KMS-11 (cell line): Measurements from ENCODE around the gene TNFAIP8L1.
A peak's percentile ranks its signal among the peaks of the same experiment; 100 is the strongest.

Experiments used
- H2AFZ ChIP-seq: fragments of 200-600 bp; sonication (generic); 2 replicates; pipeline ENCODE4 v1.6.1; 2016; ENCODE audit warnings: antibody characterized with exemption, mixed run types, low read depth
- H3K27ac ChIP-seq: fragments of 200-600 bp; sonication (generic); 2 replicates; pipeline ENCODE4 v1.6.1; 2016; ENCODE audit warnings: mild to moderate bottlenecking, mixed run types
- H3K27me3 ChIP-seq: fragments of 200-600 bp; sonication (generic); 2 replicates; pipeline ENCODE4 v1.6.1; 2017; ENCODE audit warnings: mild to moderate bottlenecking, low read depth, mixed run types, moderate library complexity; ENCODE audit not compliant: insufficient read depth
- H3K36me3 ChIP-seq: fragments of 200-600 bp; sonication (generic); 2 replicates; pipeline ENCODE4 v1.6.1; 2017; ENCODE audit warnings: mild to moderate bottlenecking, mixed run types; ENCODE audit not compliant: insufficient read depth
- H3K4me1 ChIP-seq: fragments of 200-600 bp; sonication (generic); 2 replicates; pipeline ENCODE4 v1.6.1; 2016; ENCODE audit warnings: mild to moderate bottlenecking, low read depth, mixed run types; ENCODE audit not compliant: poor library complexity, severe bottlenecking
- H3K4me2 ChIP-seq: fragments of 200-600 bp; sonication (generic); 2 replicates; pipeline ENCODE4 v1.7.0; 2016; ENCODE audit warnings: mild to moderate bottlenecking, mixed run types
- H3K4me3 ChIP-seq: fragments of 200-600 bp; sonication (generic); IDR thresholded peaks from 2 replicates; pipeline ENCODE4 v1.6.1; 2017; ENCODE audit warnings: low read depth, low read length, mixed read lengths; ENCODE audit not compliant: insufficient read depth
- H3K79me2 ChIP-seq: fragments of 200-600 bp; sonication (generic); 2 replicates; pipeline ENCODE4 v1.6.1; 2016; ENCODE audit warnings: low read depth, mixed run types; ENCODE audit not compliant: insufficient read depth
- H3K9ac ChIP-seq: fragments of 200-600 bp; sonication (generic); 2 replicates; pipeline ENCODE4 v1.6.1; 2016; ENCODE audit warnings: mild to moderate bottlenecking, mixed run types
- H4K20me1 ChIP-seq: fragments of 200-600 bp; sonication (generic); 2 replicates; pipeline ENCODE4 v1.6.1; 2016; ENCODE audit warnings: mild to moderate bottlenecking, mixed run types; ENCODE audit not compliant: insufficient read depth
- TF ChIP-seq, protein P1 (sequence below): fragments of 200-600 bp; sonication (generic); conservative IDR thresholded peaks from 2 replicates; pipeline ENCODE4 v1.6.1; 2017; ENCODE audit warnings: low read depth, mild to moderate bottlenecking, antibody characterized with exemption, low read length, moderate library complexity, mixed read lengths

TNFAIP8L1 gene

DNA sequence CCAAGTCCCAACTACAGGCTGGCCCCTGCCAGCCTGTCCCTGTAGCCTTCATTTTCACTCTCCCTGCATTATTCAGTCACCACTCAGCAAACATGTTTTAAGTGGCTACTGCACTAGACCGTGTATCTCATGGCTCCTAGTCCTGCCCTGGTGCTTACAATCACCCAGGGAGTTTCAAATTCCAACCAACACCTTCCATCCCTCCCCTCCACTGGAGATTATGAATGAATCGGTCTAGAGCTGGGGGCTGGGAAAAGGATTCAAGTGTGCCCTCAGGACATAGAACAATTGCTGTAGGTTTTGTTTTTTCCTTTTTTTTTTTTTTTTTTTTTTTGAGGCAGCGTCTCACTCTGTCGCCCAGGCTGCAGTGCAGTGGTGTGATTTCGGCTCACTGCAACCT, 15.0 kb upstream of the TNFAIP8L1 start:
- Histone ChIP-seq H2AFZ (no peak overlapping the region), H3K4me3 (no peak overlapping the region), H3K4me1 (no peaks in the 10 kb centered on the region), H3K27me3 (peaks cover 14% of the 10 kb centered on the region; the same call in 1 of the 2 replicates), H3K36me3 (no peaks in the 10 kb centered on the region), H3K9ac (no peak overlapping the region), H3K27ac (no peak overlapping the region), H3K4me2 (no peak overlapping the region), H4K20me1 (no peaks in the 10 kb centered on the region), H3K79me2 (no peaks in the 10 kb centered on the region)
- TF ChIP-seq, protein P1, sequence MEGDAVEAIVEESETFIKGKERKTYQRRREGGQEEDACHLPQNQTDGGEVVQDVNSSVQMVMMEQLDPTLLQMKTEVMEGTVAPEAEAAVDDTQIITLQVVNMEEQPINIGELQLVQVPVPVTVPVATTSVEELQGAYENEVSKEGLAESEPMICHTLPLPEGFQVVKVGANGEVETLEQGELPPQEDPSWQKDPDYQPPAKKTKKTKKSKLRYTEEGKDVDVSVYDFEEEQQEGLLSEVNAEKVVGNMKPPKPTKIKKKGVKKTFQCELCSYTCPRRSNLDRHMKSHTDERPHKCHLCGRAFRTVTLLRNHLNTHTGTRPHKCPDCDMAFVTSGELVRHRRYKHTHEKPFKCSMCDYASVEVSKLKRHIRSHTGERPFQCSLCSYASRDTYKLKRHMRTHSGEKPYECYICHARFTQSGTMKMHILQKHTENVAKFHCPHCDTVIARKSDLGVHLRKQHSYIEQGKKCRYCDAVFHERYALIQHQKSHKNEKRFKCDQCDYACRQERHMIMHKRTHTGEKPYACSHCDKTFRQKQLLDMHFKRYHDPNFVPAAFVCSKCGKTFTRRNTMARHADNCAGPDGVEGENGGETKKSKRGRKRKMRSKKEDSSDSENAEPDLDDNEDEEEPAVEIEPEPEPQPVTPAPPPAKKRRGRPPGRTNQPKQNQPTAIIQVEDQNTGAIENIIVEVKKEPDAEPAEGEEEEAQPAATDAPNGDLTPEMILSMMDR = no peak

DNA sequence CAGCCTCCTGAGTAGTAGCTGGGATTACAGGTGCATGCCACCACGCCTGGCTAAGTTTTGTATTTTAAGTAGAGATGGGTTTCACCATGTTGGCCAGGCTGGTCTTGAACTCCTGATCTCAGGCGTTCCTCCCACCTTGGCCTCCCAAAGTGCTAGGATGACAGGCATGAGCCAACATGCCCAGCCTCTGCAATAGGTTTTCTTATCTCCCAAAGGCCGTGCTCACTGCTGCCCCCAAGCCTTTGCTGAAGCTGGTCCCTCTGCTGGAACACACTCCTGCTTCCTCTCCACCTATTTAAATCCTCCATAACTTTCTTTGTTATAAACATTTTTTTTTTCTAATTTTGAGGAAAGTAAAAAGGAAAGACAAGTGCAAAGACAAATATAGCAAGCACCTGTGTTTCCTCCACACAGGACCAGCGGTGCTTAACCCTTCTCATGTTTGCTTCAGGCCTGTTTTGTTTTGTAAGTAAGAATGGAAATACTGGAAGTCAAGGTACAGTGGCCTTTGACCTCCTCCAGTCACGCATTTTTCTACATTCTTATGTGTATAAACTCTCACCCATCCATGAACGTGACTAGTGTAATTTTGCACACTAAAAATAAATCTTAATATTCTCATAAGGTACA, 14.5 kb upstream of the TNFAIP8L1 start:
- H3K27ac ChIP-seq = no peak overlapping the region
- no peak overlapping the region for H3K4me3 ChIP-seq
- no peak overlapping the region for H3K4me2 ChIP-seq
- H4K20me1 ChIP-seq = no peaks in the 10 kb centered on the region
- H3K36me3 ChIP-seq = no peaks in the 10 kb centered on the region
- H3K4me1 ChIP-seq = no peaks in the 10 kb centered on the region
- H3K9ac ChIP-seq = no peak overlapping the region
- no peak overlapping the region for H2AFZ ChIP-seq
- no peaks in the 10 kb centered on the region for H3K79me2 ChIP-seq
- TF ChIP-seq, protein P1 = 0 out of 2 replicates have a peak, but pooled peaks have one; percentile 19
- peaks cover 10% of the 10 kb centered on the region; the same call in 1 of the 2 replicates for H3K27me3 ChIP-seq

DNA sequence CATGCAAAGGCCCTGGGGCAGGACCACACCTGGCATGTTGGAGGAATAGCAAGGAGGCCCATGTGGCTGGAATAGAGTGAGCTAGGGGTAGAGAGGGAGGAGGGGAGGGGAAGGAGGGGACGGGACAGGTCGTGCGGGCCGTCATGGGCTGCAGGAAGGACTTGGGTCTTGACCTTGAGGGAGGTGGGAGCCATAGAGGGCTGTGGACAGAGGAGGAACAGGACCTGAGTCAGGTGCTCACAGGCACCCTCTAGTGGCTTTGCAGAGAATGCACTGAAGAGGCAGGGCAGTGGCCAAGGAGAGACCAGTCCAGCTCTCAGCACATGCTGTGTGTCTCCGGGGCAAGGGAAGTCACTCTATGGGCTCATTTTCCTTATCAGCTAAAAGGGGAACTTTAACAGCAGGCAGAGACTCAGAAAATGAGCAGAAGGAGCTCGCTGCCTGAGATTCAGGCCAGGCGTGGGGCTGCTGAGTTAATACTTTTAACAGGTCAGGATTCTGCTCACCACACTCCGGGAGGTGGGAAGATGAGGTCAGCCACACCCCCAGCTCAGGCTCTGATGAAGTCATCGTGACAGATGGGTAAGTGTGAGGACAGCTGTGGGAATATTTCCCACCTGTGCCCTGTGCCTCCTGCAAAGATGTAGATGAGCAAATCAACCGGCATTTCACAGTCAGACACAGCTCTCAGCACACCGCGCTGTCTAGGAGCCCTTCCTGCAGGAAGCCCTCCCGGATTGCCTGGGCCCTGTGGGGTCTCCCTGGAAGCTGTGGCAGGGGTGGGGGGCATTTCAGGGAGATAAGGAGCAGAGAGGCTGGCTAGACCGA, 6.0 kb upstream of the TNFAIP8L1 start:
- H4K20me1 ChIP-seq = no peaks in the 10 kb centered on the region
- no peak overlapping the region for H3K4me2 ChIP-seq
- no peak overlapping the region for H3K27ac ChIP-seq
- H3K79me2 ChIP-seq = no peaks in the 10 kb centered on the region
- no peak overlapping the region for H2AFZ ChIP-seq
- no peak overlapping the region for H3K4me3 ChIP-seq
- H3K4me1 ChIP-seq = peaks cover 12% of the 10 kb centered on the region
- H3K36me3 ChIP-seq = no peaks in the 10 kb centered on the region
- H3K9ac ChIP-seq = no peak overlapping the region
- TF ChIP-seq, protein P1 = peak; percentile 68
- no peaks in the 10 kb centered on the region for H3K27me3 ChIP-seq

DNA sequence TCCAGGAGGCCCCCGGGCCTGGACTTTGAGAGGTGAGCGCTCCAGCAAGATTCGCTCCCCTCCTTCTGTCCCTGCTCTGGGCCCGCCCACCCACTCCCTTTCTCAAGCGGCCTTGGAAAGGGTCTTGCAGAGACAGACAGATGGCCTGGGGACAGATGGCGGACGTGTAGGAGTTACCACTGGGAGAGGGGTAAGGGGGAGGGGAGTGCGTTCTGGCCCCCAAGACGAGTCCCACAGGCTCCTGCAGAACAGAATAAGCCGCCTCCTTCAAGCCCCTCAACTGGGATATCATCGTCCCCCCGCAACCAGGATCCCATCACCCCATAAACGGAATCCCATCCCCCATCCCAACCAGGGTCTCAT, 3.6 kb upstream of the TNFAIP8L1 start:
- Histone ChIP-seq H3K9ac (no peak overlapping the region), H3K27ac (no peak overlapping the region), H3K27me3 (no peaks in the 10 kb centered on the region), H3K36me3 (no peaks in the 10 kb centered on the region), H3K79me2 (no peaks in the 10 kb centered on the region), H3K4me1 (peaks cover 23% of the 10 kb centered on the region), H4K20me1 (no peaks in the 10 kb centered on the region), H2AFZ (peak overlapping the region; percentile 57; the same call in 1 of the 2 replicates), H3K4me2 (peak overlapping the region; percentile 48), H3K4me3 (no peak overlapping the region)
- TF ChIP-seq, protein P1 = no peak
